HepG2 (cell line): Measurements from ENCODE around the gene ZNF655.

ENCODE experiments used
- CBFB ChIP-seq: sonication (generic); formaldehyde crosslinking; IDR thresholded peaks from 2 replicates; pipeline ENCODE4 v1.4.0; 2020; ENCODE audit warnings: missing genetic modification reagents
- MAZ ChIP-seq, 2 experiments: sonication (generic) in 1 of 2; formaldehyde crosslinking in 1 of 2; IDR thresholded peaks; 2 replicates each; pipeline versions ENCODE4 v1.5.0 to v1.6.1; 2012 to 2020; ENCODE audit warnings: low read depth in 2 of 2, mild to moderate bottlenecking in 2 of 2, borderline replicate concordance in 1 of 2, improper control_type of control experiment in 1 of 2, low read length in 1 of 2, missing genetic modification reagents in 1 of 2, moderate library complexity in 1 of 2
- MYC ChIP-seq: sonication (generic); formaldehyde crosslinking; IDR thresholded peaks from 2 replicates; pipeline ENCODE4 v1.9.0; 2021; ENCODE audit warnings: missing genetic modification reagents, borderline replicate concordance
- PCBP2 ChIP-seq: fragments of 200-400 bp; formaldehyde crosslinking; optimal IDR thresholded peaks from 2 replicates; pipeline ENCODE3; 2018; ENCODE audit warnings: low read length, low read depth; ENCODE audit not compliant: poor library complexity, severe bottlenecking
- TF ChIP-seq, protein P1 (sequence below): sonication (generic); formaldehyde crosslinking; IDR thresholded peaks from 2 replicates; pipeline ENCODE4 v1.5.0; 2020; ENCODE audit warnings: mild to moderate bottlenecking, missing genetic modification reagents, moderate library complexity

DNA sequence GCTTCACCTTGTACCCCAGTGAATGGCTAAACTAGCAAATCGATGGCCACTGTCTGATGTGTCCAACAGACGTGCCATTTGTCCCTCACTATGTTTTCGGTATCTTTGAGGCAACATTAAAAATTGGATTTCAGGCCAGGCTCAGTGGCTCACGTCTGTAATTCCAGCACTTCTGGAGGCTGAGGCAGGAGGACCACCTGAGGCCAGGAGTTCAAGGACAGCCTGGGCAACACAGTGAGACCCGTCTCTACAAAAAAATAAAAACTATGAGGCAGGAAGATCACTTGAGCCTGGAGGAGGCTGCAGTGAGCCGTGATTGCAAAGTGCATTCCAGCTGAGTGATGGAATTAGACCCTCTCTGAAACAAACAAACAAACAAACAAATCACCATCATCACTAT is 14.5 kb upstream of the ZNF655 start:
- no peak for TF ChIP-seq MAZ (IDR thresholded peaks at IDR 0.05; ENCODE audit: borderline replicate concordance, low read depth, low read length)
- TF ChIP-seq MAZ (CRISPR knock-in tag; IDR thresholded peaks at IDR 0.05; ENCODE audit: low read depth) = no peak
- TF ChIP-seq, protein P1, sequence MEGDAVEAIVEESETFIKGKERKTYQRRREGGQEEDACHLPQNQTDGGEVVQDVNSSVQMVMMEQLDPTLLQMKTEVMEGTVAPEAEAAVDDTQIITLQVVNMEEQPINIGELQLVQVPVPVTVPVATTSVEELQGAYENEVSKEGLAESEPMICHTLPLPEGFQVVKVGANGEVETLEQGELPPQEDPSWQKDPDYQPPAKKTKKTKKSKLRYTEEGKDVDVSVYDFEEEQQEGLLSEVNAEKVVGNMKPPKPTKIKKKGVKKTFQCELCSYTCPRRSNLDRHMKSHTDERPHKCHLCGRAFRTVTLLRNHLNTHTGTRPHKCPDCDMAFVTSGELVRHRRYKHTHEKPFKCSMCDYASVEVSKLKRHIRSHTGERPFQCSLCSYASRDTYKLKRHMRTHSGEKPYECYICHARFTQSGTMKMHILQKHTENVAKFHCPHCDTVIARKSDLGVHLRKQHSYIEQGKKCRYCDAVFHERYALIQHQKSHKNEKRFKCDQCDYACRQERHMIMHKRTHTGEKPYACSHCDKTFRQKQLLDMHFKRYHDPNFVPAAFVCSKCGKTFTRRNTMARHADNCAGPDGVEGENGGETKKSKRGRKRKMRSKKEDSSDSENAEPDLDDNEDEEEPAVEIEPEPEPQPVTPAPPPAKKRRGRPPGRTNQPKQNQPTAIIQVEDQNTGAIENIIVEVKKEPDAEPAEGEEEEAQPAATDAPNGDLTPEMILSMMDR (CRISPR knock-in tag) = no peak
- TF ChIP-seq PCBP2 = no peak
- no peak for TF ChIP-seq MYC (CRISPR knock-in tag)
- TF ChIP-seq CBFB (CRISPR knock-in tag) = no peak
